Spleen (tissue), 7 donors: ENCODE data around the gene TMEM131L.

Source experiments
- CTCF ChIP-seq, 11 experiments: fragments of 200-600 bp in 7 of 11; fragments of 450-650 bp in 4 of 11; sonication (generic) in 4 of 11; IDR thresholded peaks in 8 of 11; conservative IDR thresholded peaks in 3 of 11; 1 replicate in 7 of 11; 2 replicates in 4 of 11; pipeline versions ENCODE4 v1.4.0 to v1.8.0; 2016 to 2021; ENCODE audit warnings: antibody characterized with exemption in 11 of 11, inconsistent platforms in 4 of 11, mild to moderate bottlenecking in 1 of 11
- POLR2A ChIP-seq, 3 donors: fragments of 450-650 bp; IDR thresholded peaks; one replicate each; pipeline ENCODE4 v1.5.1; 2017; ENCODE audit warnings: antibody characterized with exemption in 3 of 3, mild to moderate bottlenecking in 1 of 3
- POLR2AphosphoS5 ChIP-seq, 3 donors: sonication (generic); formaldehyde crosslinking; IDR thresholded peaks; one replicate each; pipeline ENCODE4 v1.5.1; 2017; ENCODE audit warnings: antibody characterized with exemption in 3 of 3
- donor health status: DM: no; HTN: no; CAD: no; lungs with moderate emphysema.
- donor health status: DM: no; HTN: no; CAD: no.
- donor health status: DM: no; HTN: no; CAD: no.

- no peak for TF ChIP-seq CTCF (IDR thresholded peaks at IDR 0.05 in 8 of 11, conservative IDR thresholded peaks at IDR 0.05 in 3 of 11)
- no peak for TF ChIP-seq POLR2A (IDR thresholded peaks at IDR 0.05)
- TF ChIP-seq POLR2AphosphoS5 (IDR thresholded peaks at IDR 0.05), result no peak
Measured at GRCh38 chr4:153570228-153570973, 104.2 kb downstream of the TMEM131L start.
